ENCODE results near the gene PRMT9. TPM values are rescaled to one million over a fixed set of nuclear protein-coding genes. Genes with fewer than 3 reads are reported as not detected.

Gene PRMT9
- 10 to 100 TPM in 1 of 4 donors, 1 to 10 TPM in 3; 5.9 to 11.1 (median 6.9) TPM for total RNA-seq

DNA sequence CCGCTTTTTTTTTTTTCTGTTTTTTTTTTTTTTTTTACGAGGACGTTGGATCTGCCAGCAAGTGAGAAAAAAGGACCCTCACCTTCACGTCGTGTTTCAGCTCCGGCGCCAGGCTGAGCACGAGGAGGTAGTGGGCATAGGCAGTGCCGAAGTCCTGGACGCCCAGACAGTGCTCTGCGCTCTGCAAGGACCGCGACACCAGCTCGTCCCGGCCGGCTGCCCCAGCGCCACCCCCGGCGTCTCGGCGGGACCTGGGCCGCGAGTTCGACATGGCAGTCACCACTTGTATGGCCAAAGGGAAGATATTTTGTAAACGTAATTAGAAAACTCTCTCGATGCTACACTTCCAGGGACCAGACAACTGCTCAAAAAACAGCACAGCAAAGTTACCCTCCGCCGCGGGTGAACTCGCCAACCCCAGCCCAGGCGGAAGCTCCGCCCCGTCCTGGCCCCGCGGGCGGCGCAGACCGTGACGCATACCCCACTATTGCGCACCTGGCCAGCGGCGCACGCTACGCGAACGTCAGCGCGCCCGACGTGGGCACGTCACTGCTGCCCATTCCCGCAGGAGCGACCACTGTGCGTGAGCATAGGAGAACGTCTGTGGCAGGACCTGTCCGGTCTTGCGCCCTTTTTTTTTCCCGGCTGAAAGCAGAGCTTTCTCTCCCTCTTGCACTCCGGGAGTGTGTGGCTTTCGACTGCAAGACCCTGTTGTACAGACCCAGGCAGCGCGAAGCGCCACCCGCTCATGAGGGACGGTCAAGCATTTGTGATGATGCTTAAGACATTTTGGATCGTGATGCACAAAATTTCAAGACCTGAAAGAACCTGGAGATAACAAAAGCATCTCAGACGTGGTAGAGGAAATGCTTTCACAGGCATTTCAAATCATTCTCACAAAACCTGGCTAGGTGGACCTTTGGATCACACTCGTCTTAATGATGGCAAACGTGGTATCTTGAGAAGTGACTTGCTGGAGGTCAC lies at the start of gene PRMT9:
Gene PRMT9, minus strand, starts transcription at position 447 of the 984 bp plus-strand sequence. Its CDS starts 176 bp downstream, at position 271.
- no peaks in the 10 kb centered on the region for H3K27me3 ChIP-seq
- TF ChIP-seq EP300 (IDR thresholded peaks at IDR 0.05) (peak; percentile 96 to 99), POLR2A (IDR thresholded peaks at IDR 0.05) (peak; percentile 75 to 90)
- TF ChIP-seq, protein P1, sequence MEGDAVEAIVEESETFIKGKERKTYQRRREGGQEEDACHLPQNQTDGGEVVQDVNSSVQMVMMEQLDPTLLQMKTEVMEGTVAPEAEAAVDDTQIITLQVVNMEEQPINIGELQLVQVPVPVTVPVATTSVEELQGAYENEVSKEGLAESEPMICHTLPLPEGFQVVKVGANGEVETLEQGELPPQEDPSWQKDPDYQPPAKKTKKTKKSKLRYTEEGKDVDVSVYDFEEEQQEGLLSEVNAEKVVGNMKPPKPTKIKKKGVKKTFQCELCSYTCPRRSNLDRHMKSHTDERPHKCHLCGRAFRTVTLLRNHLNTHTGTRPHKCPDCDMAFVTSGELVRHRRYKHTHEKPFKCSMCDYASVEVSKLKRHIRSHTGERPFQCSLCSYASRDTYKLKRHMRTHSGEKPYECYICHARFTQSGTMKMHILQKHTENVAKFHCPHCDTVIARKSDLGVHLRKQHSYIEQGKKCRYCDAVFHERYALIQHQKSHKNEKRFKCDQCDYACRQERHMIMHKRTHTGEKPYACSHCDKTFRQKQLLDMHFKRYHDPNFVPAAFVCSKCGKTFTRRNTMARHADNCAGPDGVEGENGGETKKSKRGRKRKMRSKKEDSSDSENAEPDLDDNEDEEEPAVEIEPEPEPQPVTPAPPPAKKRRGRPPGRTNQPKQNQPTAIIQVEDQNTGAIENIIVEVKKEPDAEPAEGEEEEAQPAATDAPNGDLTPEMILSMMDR (IDR thresholded peaks at IDR 0.05) = no peak
- peak within 1 kb of the TSS; percentile 43 to 94 (median 76) for H3K4me3 ChIP-seq
- peaks cover 0 to 13% (median 2%) of the 10 kb centered on the region in 4 donors for H3K4me1 ChIP-seq
- WGBS, 2 donors = 0% methylated on average over 68 to 69 of the region's 69 CpGs
- peaks cover 0 to 10% (median 0%) of the 10 kb centered on the region in 3 donors for H3K36me3 ChIP-seq
- H3K27ac ChIP-seq = peak within 1 kb of the TSS; percentile 76 to 97 (median 91)
- no peaks in the 10 kb centered on the region for H3K9me3 ChIP-seq
- peak; percentile 79 for DNase-seq (ENCODE audit: low spot score in 2 of 2)

DNA sequence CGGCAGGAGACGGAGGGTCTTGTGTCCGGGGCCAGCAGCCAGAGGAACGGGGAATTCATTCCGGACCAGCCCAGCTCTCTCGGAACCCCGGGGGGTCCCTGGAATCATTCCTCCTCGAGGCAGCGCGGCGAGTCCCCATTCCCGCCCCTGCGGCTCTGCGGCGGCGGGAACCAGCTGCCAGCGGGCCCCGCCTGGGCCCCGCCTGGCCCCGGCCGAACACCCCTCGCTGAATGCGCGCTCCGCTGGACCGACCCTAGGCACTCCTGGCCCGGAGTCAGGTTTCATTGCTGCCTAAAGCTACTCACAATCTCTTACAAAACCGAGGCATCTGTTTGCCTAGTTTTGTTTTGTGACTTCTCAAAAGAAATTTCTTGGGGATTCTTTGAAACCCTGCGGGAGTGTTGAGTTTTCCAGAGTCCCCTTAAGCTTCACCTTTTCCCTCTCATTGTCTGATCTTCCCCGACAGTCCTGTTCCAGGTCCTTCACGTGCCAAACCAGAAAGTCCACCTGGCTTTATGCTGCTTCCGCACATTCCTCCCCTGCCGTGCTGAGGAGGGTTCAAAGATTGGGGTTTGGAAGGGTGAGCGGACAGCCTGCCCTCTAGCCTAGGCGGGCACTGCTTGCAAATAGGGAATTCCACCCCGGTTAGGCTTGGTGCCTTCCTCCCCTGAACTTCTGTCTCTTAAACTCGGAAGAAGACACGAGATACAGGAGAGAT lies 48.7 kb upstream of the PRMT9 start:
- H3K9me3 ChIP-seq = no peaks in the 10 kb centered on the region
- peak overlapping the region; percentile 90 to 97 (median 94) for H3K27ac ChIP-seq
- peak overlapping the region; percentile 63 to 89 (median 74) for H3K4me3 ChIP-seq
- peaks cover 0 to 40% (median 7%) of the 10 kb centered on the region in 4 donors for H3K4me1 ChIP-seq
- peak in 1 of 2 donors; percentile 23 for DNase-seq (ENCODE audit: low spot score in 2 of 2)
- H3K36me3 ChIP-seq = no peaks in the 10 kb centered on the region
- 1 to 2% methylated on average over 14 to 38 of the region's 38 CpGs for WGBS, 2 donors
- TF ChIP-seq, protein P1 (IDR thresholded peaks at IDR 0.05) = no peak
- TF ChIP-seq EP300 (IDR thresholded peaks at IDR 0.05) = peak in 1 of 2 donors; percentile 4
- no peaks in the 10 kb centered on the region for H3K27me3 ChIP-seq

- peak within 1 kb of the TSS; percentile 90 to 97 (median 94) for H3K27ac ChIP-seq
- peak within 1 kb of the TSS; percentile 63 to 89 (median 74) for H3K4me3 ChIP-seq
- peak in 1 of 2 donors; percentile 81 for TF ChIP-seq EP300 (IDR thresholded peaks at IDR 0.05)
- TF ChIP-seq, protein P1 (IDR thresholded peaks at IDR 0.05) = peak in 1 of 5 experiments; percentile 14
- peak in 1 of 2 donors; percentile 73 for TF ChIP-seq POLR2A (IDR thresholded peaks at IDR 0.05)
- peak; percentile 42 to 56 for DNase-seq (ENCODE audit: low spot score in 2 of 2)
- WGBS, 2 donors = 0 to 1% methylated on average over 70 to 85 of the region's 106 CpGs
- H3K27me3 ChIP-seq = no peaks in the 10 kb centered on the region
- H3K9me3 ChIP-seq = no peaks in the 10 kb centered on the region
- H3K36me3 ChIP-seq = no peaks in the 10 kb centered on the region
- peaks cover 0 to 32% (median 6%) of the 10 kb centered on the region in 4 donors for H3K4me1 ChIP-seq
Measured at GRCh38 chr4:147731580-147732517, 47.9 kb upstream of the PRMT9 start, which contains the start of gene ARHGAP10. Gene ARHGAP10, plus strand, starts transcription at chr4:147732088. Its CDS starts 214 bp downstream, at chr4:147732302.

- peak overlapping the region in 1 of 4 donors; percentile 45 for H3K27ac ChIP-seq
- 55 to 61% methylated on average over 4 of the region's 4 CpGs for WGBS, 2 donors
- peaks cover 0 to 16% (median 3%) of the 10 kb centered on the region in 4 donors for H3K4me1 ChIP-seq
Measured at GRCh38 chr4:147730333-147730732, 46.4 kb upstream of the PRMT9 start.

More at GRCh38 chr4:147730333-147730732, 46.4 kb upstream of the PRMT9 start:
- no peak for TF ChIP-seq POLR2A (IDR thresholded peaks at IDR 0.05)
- no peak for TF ChIP-seq EP300 (IDR thresholded peaks at IDR 0.05)
- TF ChIP-seq, protein P1 (IDR thresholded peaks at IDR 0.05) = peak in 2 of 5 experiments; percentile 32 to 53
- Histone ChIP-seq H3K27me3 (no peaks in the 10 kb centered on the region), H3K4me3 (no peak overlapping the region), H3K36me3 (no peaks in the 10 kb centered on the region), H3K9me3 (no peaks in the 10 kb centered on the region)
- no peak for DNase-seq (ENCODE audit: low spot score in 2 of 2)
